ENCODE measurements around the gene SLC29A2. TPM values are rescaled to one million over a fixed set of nuclear protein-coding genes. Genes with fewer than 3 reads are reported as not detected.

Gene SLC29A2
- total RNA-seq, 1 donor = 0.36 TPM

DNA sequence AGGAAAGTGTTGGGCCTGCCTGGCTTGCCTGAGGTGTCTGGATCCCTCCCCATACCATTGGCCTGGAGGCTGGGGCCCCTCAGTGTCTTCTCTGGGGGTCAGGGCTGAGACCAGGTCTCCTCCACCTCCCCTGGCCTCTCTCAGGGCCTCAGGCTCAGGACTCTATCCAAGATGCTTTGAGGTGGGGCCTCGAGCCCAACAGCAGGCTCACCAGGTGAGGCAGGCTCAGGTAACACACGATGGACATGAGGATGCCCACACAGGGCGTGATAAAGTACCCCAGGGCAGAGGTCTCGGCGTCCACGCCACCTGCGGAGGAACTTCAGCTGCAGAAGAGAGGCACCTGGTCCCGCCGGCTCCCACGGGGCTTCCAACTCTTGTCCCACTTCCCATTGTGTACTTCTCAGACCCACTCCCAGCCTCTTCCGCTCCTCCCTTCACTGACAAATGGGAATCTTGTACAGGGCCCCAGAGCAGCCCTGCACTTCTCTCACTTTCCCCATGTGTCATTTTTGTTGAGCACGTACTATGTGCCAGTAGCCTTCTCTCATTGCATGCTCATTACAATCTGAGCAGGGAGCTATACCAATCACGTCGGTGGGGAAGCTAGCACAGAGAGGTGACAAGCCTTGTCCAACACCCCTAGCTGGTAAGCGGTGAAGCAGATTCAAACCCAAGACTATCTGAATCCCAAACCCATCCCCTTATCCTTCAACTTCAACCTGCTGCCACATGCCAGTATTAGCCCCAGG is 3.8 kb downstream of the SLC29A2 start:
- no peak for DNase-seq (ENCODE audit: low read depth)
- no peak overlapping the region for H3K4me3 ChIP-seq (ENCODE audit: low read depth, low read length)
- TF ChIP-seq, protein P1, sequence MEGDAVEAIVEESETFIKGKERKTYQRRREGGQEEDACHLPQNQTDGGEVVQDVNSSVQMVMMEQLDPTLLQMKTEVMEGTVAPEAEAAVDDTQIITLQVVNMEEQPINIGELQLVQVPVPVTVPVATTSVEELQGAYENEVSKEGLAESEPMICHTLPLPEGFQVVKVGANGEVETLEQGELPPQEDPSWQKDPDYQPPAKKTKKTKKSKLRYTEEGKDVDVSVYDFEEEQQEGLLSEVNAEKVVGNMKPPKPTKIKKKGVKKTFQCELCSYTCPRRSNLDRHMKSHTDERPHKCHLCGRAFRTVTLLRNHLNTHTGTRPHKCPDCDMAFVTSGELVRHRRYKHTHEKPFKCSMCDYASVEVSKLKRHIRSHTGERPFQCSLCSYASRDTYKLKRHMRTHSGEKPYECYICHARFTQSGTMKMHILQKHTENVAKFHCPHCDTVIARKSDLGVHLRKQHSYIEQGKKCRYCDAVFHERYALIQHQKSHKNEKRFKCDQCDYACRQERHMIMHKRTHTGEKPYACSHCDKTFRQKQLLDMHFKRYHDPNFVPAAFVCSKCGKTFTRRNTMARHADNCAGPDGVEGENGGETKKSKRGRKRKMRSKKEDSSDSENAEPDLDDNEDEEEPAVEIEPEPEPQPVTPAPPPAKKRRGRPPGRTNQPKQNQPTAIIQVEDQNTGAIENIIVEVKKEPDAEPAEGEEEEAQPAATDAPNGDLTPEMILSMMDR (IDR thresholded peaks at IDR 0.05; ENCODE audit: insufficient read depth, low read length) = no peak

DNA sequence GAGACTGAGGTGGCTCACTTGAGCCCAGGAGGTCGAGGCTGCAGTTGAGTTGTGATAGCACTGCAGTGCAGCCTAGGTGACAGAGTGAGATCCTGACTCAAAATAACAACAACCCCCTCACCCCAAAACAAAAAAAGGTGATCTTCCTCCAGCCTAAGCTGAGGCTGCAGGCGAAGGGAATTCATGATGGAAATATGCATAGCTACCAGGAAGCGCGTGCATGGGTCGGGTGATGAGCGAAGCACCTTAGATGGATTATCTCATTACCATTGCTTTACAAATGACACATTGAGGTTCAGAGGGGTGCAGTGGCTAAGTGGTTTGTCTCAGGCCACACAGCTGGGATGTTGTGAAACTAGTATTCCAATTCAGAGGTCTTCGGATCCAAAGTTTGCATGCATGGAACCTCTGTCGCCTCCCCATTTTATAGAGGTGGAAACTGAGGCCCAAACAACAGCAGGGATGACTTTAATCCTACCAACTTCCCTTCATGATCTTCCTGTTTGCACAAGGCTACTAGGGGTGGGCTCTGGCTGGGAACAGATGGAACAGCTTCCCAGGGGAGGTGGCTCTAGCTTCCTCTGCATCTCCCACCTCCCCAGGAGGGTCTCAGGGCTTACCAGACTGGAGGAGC is 4.6 kb downstream of the SLC29A2 start:
- no peak overlapping the region for H3K4me3 ChIP-seq (ENCODE audit: low read depth, low read length)
- TF ChIP-seq, protein P1 (IDR thresholded peaks at IDR 0.05; ENCODE audit: insufficient read depth, low read length) = no peak
- DNase-seq (ENCODE audit: low read depth) = no peak

DNA sequence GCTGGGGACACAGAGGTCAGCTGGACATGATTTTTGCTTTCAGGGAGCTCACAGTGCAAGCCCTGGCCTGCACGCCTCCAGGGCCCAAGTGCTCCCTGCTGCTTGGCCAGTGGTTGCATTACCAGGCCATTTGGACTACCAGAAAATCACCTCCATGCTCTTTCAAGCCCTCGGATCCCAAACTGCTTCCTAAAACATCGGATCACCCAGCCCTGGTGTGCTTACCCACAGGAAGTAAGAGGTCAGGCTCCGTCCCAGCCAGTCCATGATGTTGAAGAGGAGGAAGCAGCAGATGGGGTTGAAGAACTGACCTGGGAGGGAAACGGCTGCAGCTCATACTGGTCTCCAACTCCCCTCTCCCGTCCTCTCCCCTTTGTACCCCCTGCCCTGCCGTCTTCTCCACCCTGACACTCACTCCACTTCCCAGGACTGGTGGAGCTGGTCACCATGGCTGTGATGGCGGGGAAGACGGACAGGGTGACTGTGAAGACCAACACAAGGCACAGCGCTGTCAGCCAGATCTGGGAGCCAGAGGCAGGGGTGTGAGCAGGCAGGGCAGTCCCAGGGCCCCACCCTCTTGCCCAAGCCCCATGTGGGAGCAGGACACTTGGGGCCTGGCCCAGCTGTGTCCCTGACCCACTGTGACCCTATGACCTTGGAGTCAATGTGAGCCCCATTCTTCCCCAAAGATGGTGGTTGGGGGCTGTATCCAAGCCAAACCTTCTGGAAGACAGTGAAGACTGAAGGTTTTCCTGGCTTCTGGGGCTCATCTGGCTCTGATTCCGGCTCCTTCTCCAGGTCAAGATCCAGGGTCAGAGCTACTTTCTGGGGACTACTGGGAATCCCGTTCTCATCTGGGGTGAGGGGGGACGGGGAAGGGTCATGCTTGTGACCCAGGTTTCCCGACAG is 5.6 kb downstream of the SLC29A2 start:
- H3K4me3 ChIP-seq (ENCODE audit: low read depth, low read length) = no peak overlapping the region
- no peak for DNase-seq (ENCODE audit: low read depth)
- TF ChIP-seq, protein P1 (IDR thresholded peaks at IDR 0.05; ENCODE audit: insufficient read depth, low read length) = no peak

DNA sequence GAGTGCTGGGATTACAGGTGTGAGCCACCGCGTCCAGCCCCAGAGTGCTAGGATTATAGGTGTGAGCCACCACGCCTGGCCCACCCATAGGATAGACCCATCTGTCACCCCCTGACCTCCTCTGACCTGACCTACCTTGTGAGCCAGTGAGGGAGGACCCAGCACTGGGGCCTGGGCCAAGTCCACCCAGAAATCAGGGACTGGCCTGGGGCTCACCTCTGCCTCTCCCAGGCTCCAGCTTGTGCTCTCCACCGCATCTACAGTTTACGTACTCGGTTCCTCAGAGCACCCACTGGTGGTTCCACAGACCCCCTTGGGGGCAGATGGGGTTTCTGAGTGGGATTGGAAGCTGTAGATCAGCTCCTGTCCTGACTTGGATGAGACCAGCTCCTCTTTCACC is 6.4 kb downstream of the SLC29A2 start:
- H3K4me3 ChIP-seq (ENCODE audit: low read depth, low read length) = no peak overlapping the region
- no peak for DNase-seq (ENCODE audit: low read depth)
- TF ChIP-seq, protein P1 (IDR thresholded peaks at IDR 0.05; ENCODE audit: insufficient read depth, low read length) = no peak

DNA sequence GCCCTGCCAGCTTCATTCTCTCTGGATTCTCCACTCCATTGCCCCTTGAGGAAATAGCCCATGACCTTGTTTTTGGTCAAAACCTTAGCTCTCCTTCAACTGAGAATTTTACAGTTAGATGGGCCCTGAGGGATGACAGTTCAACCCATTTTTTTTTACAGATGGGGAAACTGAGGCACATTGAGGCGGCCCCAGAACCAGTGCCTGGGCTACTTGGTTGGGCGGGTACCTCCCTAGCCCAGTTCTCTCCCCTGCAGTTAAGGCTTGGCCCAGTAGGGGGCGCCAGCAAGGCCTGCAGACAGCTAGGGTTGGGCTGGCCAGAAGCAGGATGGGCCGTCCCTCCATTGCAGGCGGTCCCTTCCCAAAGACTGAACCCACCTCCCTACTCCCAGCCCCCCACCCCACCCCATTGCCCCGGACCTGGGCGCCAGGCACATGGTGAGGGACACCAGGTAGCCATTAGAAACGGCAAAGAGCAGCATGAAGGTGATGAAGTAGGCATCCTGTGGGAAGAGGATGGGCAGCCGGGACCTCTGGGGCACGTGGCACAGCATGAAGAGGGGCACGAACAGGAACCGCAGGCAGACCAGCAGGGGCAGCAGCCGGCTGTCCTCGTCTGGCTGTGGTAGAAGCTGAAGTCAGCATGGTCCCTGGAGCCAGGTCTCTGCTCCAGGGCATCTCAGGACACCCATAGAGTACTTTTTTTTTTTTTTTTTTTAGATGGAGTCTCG is 7.6 kb downstream of the SLC29A2 start:
- TF ChIP-seq, protein P1 (IDR thresholded peaks at IDR 0.05; ENCODE audit: insufficient read depth, low read length) = peak; percentile 71
- DNase-seq (ENCODE audit: low read depth) = no peak

GRCh38 chr11:66363187-66363601 is 8.4 kb downstream of the SLC29A2 start:
- no peak for DNase-seq (ENCODE audit: low read depth)
- TF ChIP-seq, protein P1 (IDR thresholded peaks at IDR 0.05; ENCODE audit: insufficient read depth, low read length) = no peak
- no peak overlapping the region for H3K4me3 ChIP-seq (ENCODE audit: low read depth, low read length)

More for the DNA sequence above, 7.6 kb downstream of the SLC29A2 start:
- no peak overlapping the region for H3K4me3 ChIP-seq (ENCODE audit: low read depth, low read length)
